GM21390 (cell line): Measurements from ENCODE around the gene DNASE1L3.

ENCODE experiments used
- ATAC-seq: cut with Tn5 transposase; IDR thresholded peaks from one replicate; pipeline ENCODE4 v1.9.1; 2021; ENCODE audit not compliant: unreplicated experiment

Gene DNASE1L3

GRCh38 chr3:58164199-58164879 lies 46.4 kb downstream of the DNASE1L3 start:
- no peak for ATAC-seq

- no peak for ATAC-seq
These were observed 47.5 kb downstream of the DNASE1L3 start for GRCh38 chr3:58163234-58163633.

GRCh38 chr3:58161435-58162398 lies 49.1 kb downstream of the DNASE1L3 start:
- ATAC-seq = no peak

GRCh38 chr3:58160399-58160798 lies 50.4 kb downstream of the DNASE1L3 start:
- no peak for ATAC-seq

- ATAC-seq = no peak
These were observed 52.2 kb downstream of the DNASE1L3 start for GRCh38 chr3:58158442-58159153.

DNA sequence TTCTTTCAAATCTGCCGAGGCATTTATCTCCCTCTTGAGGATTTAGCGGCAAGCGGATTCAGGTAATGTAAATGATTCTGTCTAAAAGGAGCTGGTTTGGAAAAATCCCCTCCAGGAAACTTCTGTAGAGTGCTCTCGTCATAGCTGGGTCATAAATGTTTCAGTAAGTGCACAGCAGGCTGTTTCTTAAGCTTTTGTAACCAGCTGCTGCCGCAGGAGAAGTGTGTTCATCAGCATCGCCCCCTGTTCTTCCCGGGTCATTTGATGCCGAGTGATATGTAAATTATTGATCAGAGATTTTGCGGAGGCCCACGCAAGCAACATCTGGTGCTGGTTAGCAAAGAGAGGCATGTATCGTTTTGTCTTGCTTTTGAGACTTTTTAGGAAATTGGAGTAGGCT lies 53.1 kb downstream of the DNASE1L3 start:
- ATAC-seq = no peak

GRCh38 chr3:58155838-58156237 lies 54.9 kb downstream of the DNASE1L3 start:
- ATAC-seq = no peak

- no peak for ATAC-seq
These were observed 55.9 kb downstream of the DNASE1L3 start for GRCh38 chr3:58154626-58155449.

GRCh38 chr3:58153371-58153770 lies 57.4 kb downstream of the DNASE1L3 start:
- no peak for ATAC-seq

GRCh38 chr3:58152225-58153015 lies 58.4 kb downstream of the DNASE1L3 start:
- ATAC-seq = no peak

- no peak for ATAC-seq
These were observed 59.1 kb downstream of the DNASE1L3 start for GRCh38 chr3:58151637-58152036.

DNA sequence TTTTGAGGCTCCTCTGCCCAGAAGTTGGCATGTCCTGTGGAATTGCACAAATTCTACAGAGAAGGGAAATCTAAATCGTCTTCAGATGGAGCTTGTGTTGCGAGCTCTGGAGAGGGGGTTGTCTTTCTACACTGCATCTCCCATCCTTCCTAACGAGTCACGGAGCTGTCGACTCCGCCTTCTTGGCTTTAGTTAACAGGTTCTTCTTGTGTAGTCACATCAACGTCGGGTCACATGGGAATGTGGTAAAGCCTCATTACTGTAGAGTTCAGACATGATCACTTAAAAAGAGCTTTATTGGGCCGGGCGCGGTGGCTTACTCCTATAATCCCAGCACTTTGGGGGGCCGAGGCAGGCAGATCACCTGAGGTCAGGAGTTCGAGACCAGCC lies 60.0 kb downstream of the DNASE1L3 start:
- no peak for ATAC-seq

DNA sequence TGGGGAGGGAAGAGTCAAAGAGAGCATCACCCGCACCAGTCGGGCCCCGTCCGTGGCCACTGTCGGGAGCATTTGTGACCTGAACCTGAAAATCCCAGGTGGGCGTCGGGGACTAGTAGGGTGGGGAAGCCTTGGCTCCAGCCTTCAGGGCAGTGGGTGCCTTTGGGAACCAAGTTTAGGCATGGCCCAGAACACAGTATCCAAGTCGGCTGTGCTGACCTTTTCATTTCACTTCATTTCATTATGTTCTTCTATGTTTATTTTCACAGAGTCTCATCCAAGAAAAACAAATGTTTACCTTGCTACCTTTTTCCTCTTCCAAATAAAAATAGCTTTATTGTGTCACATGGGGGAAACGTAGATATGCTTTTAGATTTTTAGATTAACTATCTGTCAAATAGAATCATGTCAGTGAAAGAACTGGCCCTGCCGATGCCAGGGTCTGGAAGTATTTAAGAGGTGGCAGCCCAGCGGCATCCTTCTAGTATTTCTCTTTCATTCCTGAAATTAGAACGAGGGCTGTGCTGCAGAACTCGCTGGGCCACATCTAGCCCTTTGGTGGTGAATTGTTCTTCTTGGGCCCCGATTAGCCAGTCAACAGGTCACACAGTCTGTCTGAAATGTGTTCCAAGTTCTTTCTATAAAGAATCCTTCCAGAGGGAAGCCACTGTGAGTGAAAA lies 60.5 kb downstream of the DNASE1L3 start:
- ATAC-seq = no peak

DNA sequence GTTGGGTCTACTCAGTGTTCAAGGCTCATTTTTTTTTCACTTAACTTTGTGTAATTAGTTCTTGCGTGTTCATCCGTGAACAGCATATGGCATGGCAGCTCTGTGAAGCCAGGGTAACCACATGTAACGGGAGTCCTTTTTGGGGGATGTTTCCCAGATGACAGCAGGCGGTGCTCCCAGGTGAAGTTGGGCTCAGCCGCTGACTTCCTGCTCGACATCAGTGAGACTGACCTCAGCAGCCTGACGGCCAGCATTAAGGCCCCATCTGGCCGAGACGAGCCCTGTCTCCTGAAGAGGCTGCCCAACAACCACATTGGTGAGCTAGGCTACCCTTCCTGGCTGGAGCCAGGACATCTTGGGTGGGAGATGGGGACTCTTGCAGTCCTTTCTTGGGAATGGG lies 62.7 kb downstream of the DNASE1L3 start:
- ATAC-seq = no peak

DNA sequence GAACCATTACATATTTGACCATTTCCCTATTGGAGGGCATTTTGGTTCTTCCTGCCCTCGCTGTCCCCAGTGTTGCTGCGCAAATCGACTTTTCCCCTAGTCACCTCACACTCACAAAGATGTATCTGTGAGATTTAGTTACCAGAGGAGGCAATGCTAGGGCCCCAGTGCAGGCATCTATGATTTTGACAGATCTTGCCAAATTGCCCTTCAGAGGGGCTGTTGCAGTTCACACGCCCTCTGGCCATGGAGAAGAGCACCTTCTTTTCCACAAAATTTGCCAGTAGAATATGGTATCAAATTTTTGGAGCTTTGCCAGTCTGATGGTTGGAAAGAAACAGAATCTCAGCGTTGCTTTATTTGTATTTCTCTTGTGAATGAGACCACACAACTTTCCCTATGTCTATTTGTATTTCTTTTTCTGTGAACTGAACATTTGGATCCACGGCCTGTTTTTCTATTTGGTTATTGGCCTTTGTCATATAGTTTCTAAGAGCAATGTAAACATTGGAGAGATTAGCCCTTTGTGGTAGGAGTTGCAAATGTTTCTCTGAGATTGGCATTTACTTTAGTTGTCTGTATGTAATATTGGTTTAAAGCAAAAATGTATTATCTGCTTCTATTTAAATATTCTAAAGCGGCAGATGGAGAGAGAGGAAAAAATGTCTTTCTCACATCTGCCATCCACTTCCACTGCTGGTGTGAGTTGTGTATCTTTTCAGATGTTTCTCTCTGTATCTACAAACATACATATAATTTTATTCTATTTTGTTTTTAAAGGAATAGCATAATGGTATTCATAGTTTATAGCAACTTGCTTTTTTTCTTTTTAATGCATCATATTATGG lies 66.1 kb downstream of the DNASE1L3 start:
- ATAC-seq = no peak

DNA sequence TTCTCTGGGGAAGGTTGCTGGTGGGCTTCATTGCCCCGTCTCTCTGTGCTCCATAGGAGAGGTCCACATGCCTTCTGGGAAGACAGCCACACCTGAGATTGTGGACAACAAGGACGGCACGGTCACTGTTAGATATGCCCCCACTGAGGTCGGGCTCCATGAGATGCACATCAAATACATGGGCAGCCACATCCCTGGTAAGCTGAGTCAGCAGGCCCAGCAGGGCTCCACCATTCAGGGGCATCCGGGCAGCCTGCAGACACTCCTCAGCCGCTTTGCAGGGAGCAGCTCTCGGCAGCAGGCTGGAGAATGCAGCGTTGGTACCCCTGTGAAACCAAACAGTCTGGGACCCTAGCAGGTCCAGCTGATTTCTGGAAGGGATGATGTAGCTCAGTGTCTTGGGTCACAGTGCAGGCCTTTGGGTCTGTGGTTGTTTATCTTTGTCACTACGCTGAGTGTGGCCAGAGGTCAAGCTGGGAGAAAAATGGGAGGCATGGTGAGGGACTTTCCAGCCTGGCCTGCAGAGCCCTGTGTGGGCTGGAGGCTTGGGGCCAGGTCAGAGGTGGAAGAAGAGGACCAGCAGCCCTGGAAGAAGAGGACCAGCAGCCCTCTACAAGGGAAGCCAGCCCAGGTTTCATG lies 67.2 kb downstream of the DNASE1L3 start:
- no peak for ATAC-seq
